Measurements from ENCODE around the gene ARFGEF3. TPM values are rescaled to one million over a fixed set of nuclear protein-coding genes. Genes with fewer than 3 reads are reported as not detected.

Gene ARFGEF3
- total RNA-seq, 1 donor from 2014 or later = 0.08 TPM

GRCh38 chr6:138184230-138184629 lies 22.5 kb downstream of the ARFGEF3 start:
- Mint-ChIP-seq H3K4me1 (ENCODE audit: unreplicated experiment) (no peaks in the 10 kb centered on the region), H3K27ac (ENCODE audit: unreplicated experiment) (no peak overlapping the region), H3K9me3 (ENCODE audit: unreplicated experiment) (no peaks in the 10 kb centered on the region), H3K4me3 (ENCODE audit: unreplicated experiment) (no peak overlapping the region), H3K27me3 (ENCODE audit: unreplicated experiment) (peaks cover 33% of the 10 kb centered on the region), H3K36me3 (ENCODE audit: unreplicated experiment) (no peaks in the 10 kb centered on the region)
- no peak for DNase-seq (ENCODE audit: extremely low spot score, unreplicated experiment)
- TF ChIP-seq, protein P1, sequence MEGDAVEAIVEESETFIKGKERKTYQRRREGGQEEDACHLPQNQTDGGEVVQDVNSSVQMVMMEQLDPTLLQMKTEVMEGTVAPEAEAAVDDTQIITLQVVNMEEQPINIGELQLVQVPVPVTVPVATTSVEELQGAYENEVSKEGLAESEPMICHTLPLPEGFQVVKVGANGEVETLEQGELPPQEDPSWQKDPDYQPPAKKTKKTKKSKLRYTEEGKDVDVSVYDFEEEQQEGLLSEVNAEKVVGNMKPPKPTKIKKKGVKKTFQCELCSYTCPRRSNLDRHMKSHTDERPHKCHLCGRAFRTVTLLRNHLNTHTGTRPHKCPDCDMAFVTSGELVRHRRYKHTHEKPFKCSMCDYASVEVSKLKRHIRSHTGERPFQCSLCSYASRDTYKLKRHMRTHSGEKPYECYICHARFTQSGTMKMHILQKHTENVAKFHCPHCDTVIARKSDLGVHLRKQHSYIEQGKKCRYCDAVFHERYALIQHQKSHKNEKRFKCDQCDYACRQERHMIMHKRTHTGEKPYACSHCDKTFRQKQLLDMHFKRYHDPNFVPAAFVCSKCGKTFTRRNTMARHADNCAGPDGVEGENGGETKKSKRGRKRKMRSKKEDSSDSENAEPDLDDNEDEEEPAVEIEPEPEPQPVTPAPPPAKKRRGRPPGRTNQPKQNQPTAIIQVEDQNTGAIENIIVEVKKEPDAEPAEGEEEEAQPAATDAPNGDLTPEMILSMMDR (IDR thresholded peaks at IDR 0.05) = no peak

- H3K27ac Mint-ChIP-seq (ENCODE audit: unreplicated experiment) = no peak overlapping the region
- H3K27me3 Mint-ChIP-seq (ENCODE audit: unreplicated experiment) = peaks cover 40% of the 10 kb centered on the region
- no peaks in the 10 kb centered on the region for H3K9me3 Mint-ChIP-seq (ENCODE audit: unreplicated experiment)
- TF ChIP-seq, protein P1 (IDR thresholded peaks at IDR 0.05) = no peak
- DNase-seq (ENCODE audit: extremely low spot score, unreplicated experiment) = no peak
- no peak overlapping the region for H3K4me3 Mint-ChIP-seq (ENCODE audit: unreplicated experiment)
- no peaks in the 10 kb centered on the region for H3K36me3 Mint-ChIP-seq (ENCODE audit: unreplicated experiment)
- H3K4me1 Mint-ChIP-seq (ENCODE audit: unreplicated experiment) = no peaks in the 10 kb centered on the region
These were observed 25.4 kb downstream of the ARFGEF3 start for GRCh38 chr6:138187156-138187555.

DNA sequence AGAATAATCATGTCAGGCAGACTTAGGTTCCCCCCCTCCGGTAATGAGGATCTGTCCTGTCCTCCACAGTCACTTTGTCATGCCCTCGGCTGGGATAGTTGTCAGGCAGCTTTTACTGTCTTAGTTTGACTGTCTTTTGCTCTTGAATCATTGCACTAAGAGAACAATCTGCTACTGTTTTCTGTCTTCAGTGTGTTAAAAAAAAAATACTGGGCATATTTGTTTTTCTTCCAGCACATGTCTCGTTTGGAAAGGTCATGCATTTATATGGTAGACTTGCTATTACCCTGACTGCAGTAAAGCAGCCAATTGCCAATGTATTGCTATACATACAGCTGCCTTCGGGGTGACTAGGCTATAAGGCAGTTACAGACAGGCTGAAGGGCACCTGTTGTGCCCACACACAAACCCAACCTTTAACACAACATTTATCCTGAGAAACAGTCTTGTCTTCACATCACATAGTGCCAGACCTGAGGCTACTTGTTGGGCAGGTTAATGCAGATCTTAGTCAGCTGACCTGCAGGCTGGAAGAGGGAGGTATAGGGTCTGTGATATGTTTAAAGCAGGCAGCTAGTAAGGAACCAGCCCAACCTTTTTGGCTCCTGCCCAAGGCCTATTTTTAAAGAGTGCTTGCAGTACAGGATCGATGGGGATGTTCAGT lies 26.7 kb downstream of the ARFGEF3 start:
- TF ChIP-seq, protein P1 (IDR thresholded peaks at IDR 0.05) = no peak
- H3K9me3 Mint-ChIP-seq (ENCODE audit: unreplicated experiment) = no peaks in the 10 kb centered on the region
- no peaks in the 10 kb centered on the region for H3K4me1 Mint-ChIP-seq (ENCODE audit: unreplicated experiment)
- DNase-seq (ENCODE audit: extremely low spot score, unreplicated experiment) = no peak
- peaks cover 41% of the 10 kb centered on the region for H3K27me3 Mint-ChIP-seq (ENCODE audit: unreplicated experiment)
- no peak overlapping the region for H3K4me3 Mint-ChIP-seq (ENCODE audit: unreplicated experiment)
- H3K27ac Mint-ChIP-seq (ENCODE audit: unreplicated experiment) = no peak overlapping the region
- no peaks in the 10 kb centered on the region for H3K36me3 Mint-ChIP-seq (ENCODE audit: unreplicated experiment)

- H3K4me3 Mint-ChIP-seq (ENCODE audit: unreplicated experiment) = no peak overlapping the region
- TF ChIP-seq, protein P1 (IDR thresholded peaks at IDR 0.05) = no peak
- no peaks in the 10 kb centered on the region for H3K9me3 Mint-ChIP-seq (ENCODE audit: unreplicated experiment)
- H3K27ac Mint-ChIP-seq (ENCODE audit: unreplicated experiment) = no peak overlapping the region
- H3K27me3 Mint-ChIP-seq (ENCODE audit: unreplicated experiment) = peaks cover 22% of the 10 kb centered on the region
- H3K4me1 Mint-ChIP-seq (ENCODE audit: unreplicated experiment) = no peaks in the 10 kb centered on the region
- H3K36me3 Mint-ChIP-seq (ENCODE audit: unreplicated experiment) = no peaks in the 10 kb centered on the region
- no peak for DNase-seq (ENCODE audit: extremely low spot score, unreplicated experiment)
These were observed 32.5 kb downstream of the ARFGEF3 start for GRCh38 chr6:138194287-138194686.

GRCh38 chr6:138196122-138196738 lies 34.5 kb downstream of the ARFGEF3 start:
- DNase-seq (ENCODE audit: extremely low spot score, unreplicated experiment) = no peak
- Mint-ChIP-seq H3K4me1 (ENCODE audit: unreplicated experiment) (no peaks in the 10 kb centered on the region), H3K27ac (ENCODE audit: unreplicated experiment) (no peak overlapping the region), H3K9me3 (ENCODE audit: unreplicated experiment) (peaks cover 7% of the 10 kb centered on the region), H3K36me3 (ENCODE audit: unreplicated experiment) (no peaks in the 10 kb centered on the region), H3K27me3 (ENCODE audit: unreplicated experiment) (peaks cover 14% of the 10 kb centered on the region), H3K4me3 (ENCODE audit: unreplicated experiment) (no peak overlapping the region)
- TF ChIP-seq, protein P1 (IDR thresholded peaks at IDR 0.05) = no peak

All from osteocyte (in vitro differentiated cells).